HepG2 (cell line): ENCODE results near the gene UBQLN4. TPM values are rescaled to one million over a fixed set of nuclear protein-coding genes. Genes with fewer than 3 reads are reported as not detected.

Experiments
- AGO1 ChIP-seq: fragments of 200-400 bp; formaldehyde crosslinking; IDR thresholded peaks from 2 replicates; pipeline ENCODE4 v1.6.1; 2017; ENCODE audit warnings: mild to moderate bottlenecking, low read depth, low read length, moderate library complexity; ENCODE audit not compliant: poor library complexity, severe bottlenecking
- ATF7-NPFF ChIP-seq: sonication (generic); formaldehyde crosslinking; IDR thresholded peaks from 2 replicates; pipeline ENCODE4 v1.8.1; 2023; ENCODE audit warnings: mild to moderate bottlenecking, low read depth, missing genetic modification reagents, moderate library complexity
- CTCF ChIP-seq: sonication (generic); formaldehyde crosslinking; IDR thresholded peaks from 2 replicates; pipeline ENCODE4 v1.5.0; 2020; ENCODE audit warnings: mild to moderate bottlenecking, missing genetic modification reagents, moderate library complexity
- FOXK1 ChIP-seq: sonication (generic); formaldehyde crosslinking; IDR thresholded peaks from 2 replicates; pipeline ENCODE4 v1.4.0; 2020; ENCODE audit warnings: low read depth, missing genetic modification reagents, borderline replicate concordance
- GABPB1 ChIP-seq: IDR thresholded peaks from 2 replicates; pipeline ENCODE4 v1.6.1; 2016; ENCODE audit warnings: mild to moderate bottlenecking, missing genetic modification reagents, moderate library complexity, missing compliant biosample characterization
- KDM5B ChIP-seq: sonication (generic); formaldehyde crosslinking; IDR thresholded peaks from 2 replicates; pipeline ENCODE4 v1.4.0; 2020; ENCODE audit warnings: missing genetic modification reagents, mild to moderate bottlenecking, borderline replicate concordance
- KLF13 ChIP-seq: sonication (generic); formaldehyde crosslinking; IDR thresholded peaks from 2 replicates; pipeline ENCODE4 v1.4.0; 2020; ENCODE audit warnings: mild to moderate bottlenecking, missing genetic modification reagents
- KMT2A ChIP-seq: sonication (generic); formaldehyde crosslinking; IDR thresholded peaks from 2 replicates; pipeline ENCODE4 v1.4.0; 2020; ENCODE audit warnings: missing genetic modification reagents
- MIER3 ChIP-seq: IDR thresholded peaks from 2 replicates; pipeline ENCODE4 v1.6.1; 2016; ENCODE audit warnings: missing compliant biosample characterization, borderline replicate concordance
- NR2F6 ChIP-seq, 2 experiments: IDR thresholded peaks; 2 replicates each; pipeline ENCODE4 v1.6.1; 2016; ENCODE audit warnings: antibody characterized with exemption in 1 of 2, mild to moderate bottlenecking in 1 of 2
- RAD21 ChIP-seq: fragments of 450-650 bp; formaldehyde crosslinking; IDR thresholded peaks from 2 replicates; pipeline ENCODE4 v1.5.0; 2020; ENCODE audit warnings: mild to moderate bottlenecking
- RORA ChIP-seq: sonication (generic); formaldehyde crosslinking; IDR thresholded peaks from 2 replicates; pipeline ENCODE4 v1.5.0; 2020; ENCODE audit warnings: mild to moderate bottlenecking, missing genetic modification reagents, moderate library complexity
- RXRA ChIP-seq: sonication (generic); formaldehyde crosslinking; IDR thresholded peaks from 2 replicates; pipeline ENCODE4 v1.5.1; 2020; ENCODE audit warnings: missing genetic modification reagents
- SIN3B ChIP-seq: fragments of 150-350 bp; IDR thresholded peaks from 2 replicates; pipeline ENCODE4 v1.6.1; 2014; ENCODE audit warnings: low read length
- SMC3 ChIP-seq: IDR thresholded peaks from 2 replicates; pipeline ENCODE4 v1.6.1; 2011; ENCODE audit warnings: low read length, improper control_type of control experiment
- SSRP1 ChIP-seq: IDR thresholded peaks from 2 replicates; pipeline ENCODE4 v1.6.1; 2016; ENCODE audit warnings: control low read depth
- ZBTB2 ChIP-seq: sonication (generic); formaldehyde crosslinking; IDR thresholded peaks from 2 replicates; pipeline ENCODE4 v1.8.0; 2022; ENCODE audit warnings: low read depth, missing genetic modification reagents
- ZFP91 ChIP-seq: sonication (generic); formaldehyde crosslinking; IDR thresholded peaks from 2 replicates; pipeline ENCODE4 v1.9.0; 2022; ENCODE audit warnings: missing genetic modification reagents, mild to moderate bottlenecking, borderline replicate concordance
- ZNF30 ChIP-seq: sonication (generic); formaldehyde crosslinking; IDR thresholded peaks from 2 replicates; pipeline ENCODE4 v1.5.0; 2020; ENCODE audit warnings: mild to moderate bottlenecking, missing genetic modification reagents
- ZNF337 ChIP-seq: sonication (generic); formaldehyde crosslinking; IDR thresholded peaks from 2 replicates; pipeline ENCODE4 v1.5.1; 2020; ENCODE audit warnings: missing genetic modification reagents, low read depth, mild to moderate bottlenecking, borderline replicate concordance
- ZNF33B ChIP-seq: sonication (generic); formaldehyde crosslinking; IDR thresholded peaks from 2 replicates; pipeline ENCODE4 v1.5.1; 2020; ENCODE audit warnings: mild to moderate bottlenecking, missing genetic modification reagents
- ZNF644 ChIP-seq: IDR thresholded peaks from 2 replicates; pipeline ENCODE4 v1.6.1; 2016; ENCODE audit warnings: low read depth
- ZNF691 ChIP-seq: sonication (generic); formaldehyde crosslinking; IDR thresholded peaks from 2 replicates; pipeline ENCODE4 v1.4.0; 2020; ENCODE audit warnings: missing genetic modification reagents, low read depth, mild to moderate bottlenecking, borderline replicate concordance
- ZNF788 ChIP-seq: sonication (generic); formaldehyde crosslinking; IDR thresholded peaks from 2 replicates; pipeline ENCODE4 v1.5.0; 2020; ENCODE audit warnings: mild to moderate bottlenecking, missing genetic modification reagents, borderline replicate concordance
- polyA plus RNA-seq, 8 experiments: library from polyadenylated mRNA; depleted of rRNA in 3 of 8; stranded (reverse) in 7 of 8; unstranded in 1 of 8; fragments of >200 nt; fragmentation: Illumina TruSeq in 4 of 8; extraction: Trizol in 4 of 8; gene quantifications; 2 replicates each; pipeline versions ENCODE4 v1.2.1 to v1.2.3, GENCODE V29; 2011 to 2016; ENCODE audit warnings: low read depth in 4 of 8, missing spikeins in 1 of 8, mixed read lengths in 1 of 8; ENCODE audit not compliant: insufficient read depth in 1 of 8
- total RNA-seq, 5 experiments: library from RNA; depleted of rRNA; stranded (reverse); fragments of >200 nt; fragmentation: Illumina TruSeq; extraction: Trizol; gene quantifications; 2 replicates each; pipeline ENCODE4 v1.2.3, GENCODE V29; 2016; ENCODE audit warnings: low read depth in 1 of 5

UBQLN4 gene
- total and polyA plus RNA-seq, 2 of the 13 experiments (the other 11 are each of a cell fraction or from before 2014, with no cell fraction given), result 31.5 to 39.8 TPM

GRCh38 chr1:155989242-155990004 lies 64.2 kb downstream of the UBQLN4 start (continued):
- TF ChIP-seq SMC3 (peak; percentile 77), ZNF644 (CRISPR knock-in tag) (no peak), ZNF691 (CRISPR knock-in tag) (peak; percentile 26; the same call in 1 of the 2 replicates), RORA (CRISPR knock-in tag) (no peak), SSRP1 (CRISPR knock-in tag) (peak; percentile 84), KMT2A (0 out of 2 replicates have a peak, but pooled peaks have one; percentile 35), ZNF30 (no peak), KDM5B (CRISPR knock-in tag) (peak; percentile 49; the same call in 1 of the 2 replicates), AGO1 (peak; percentile 52), SIN3B (no peak), CTCF (CRISPR knock-in tag) (peak; percentile 99), ZFP91 (CRISPR knock-in tag) (peak; percentile 64), ZNF337 (CRISPR knock-in tag) (peak; percentile 34; the same call in 1 of the 2 replicates), NR2F6 (IDR thresholded peaks at IDR 0.05) (no peak), NR2F6 (CRISPR knock-in tag; IDR thresholded peaks at IDR 0.05) (peak; percentile 57), ZBTB2 (CRISPR knock-in tag) (no peak), ATF7-NPFF (no peak), ZNF33B (0 out of 2 replicates have a peak, but pooled peaks have one; percentile 53), RXRA (CRISPR knock-in tag) (peak; percentile 36), FOXK1 (no peak), KLF13 (CRISPR knock-in tag) (no peak), MIER3 (0 out of 2 replicates have a peak, but pooled peaks have one; percentile 18), GABPB1 (CRISPR knock-in tag) (peak; percentile 18; the same call in 1 of the 2 replicates), ZNF788 (CRISPR knock-in tag) (peak; percentile 62; the same call in 1 of the 2 replicates), RAD21 (peak; percentile 97)
